NCI-H128 (cell line): Measurements from ENCODE around the gene RAB23.
A peak's percentile ranks its signal among the peaks of the same experiment; 100 is the strongest.

Experiments
- DNase-seq: peaks from one replicate; lab custom pipeline; 2025; ENCODE audit not compliant: unreplicated experiment; lab: John Stamatoyannopoulos, UW

RAB23 gene

DNA sequence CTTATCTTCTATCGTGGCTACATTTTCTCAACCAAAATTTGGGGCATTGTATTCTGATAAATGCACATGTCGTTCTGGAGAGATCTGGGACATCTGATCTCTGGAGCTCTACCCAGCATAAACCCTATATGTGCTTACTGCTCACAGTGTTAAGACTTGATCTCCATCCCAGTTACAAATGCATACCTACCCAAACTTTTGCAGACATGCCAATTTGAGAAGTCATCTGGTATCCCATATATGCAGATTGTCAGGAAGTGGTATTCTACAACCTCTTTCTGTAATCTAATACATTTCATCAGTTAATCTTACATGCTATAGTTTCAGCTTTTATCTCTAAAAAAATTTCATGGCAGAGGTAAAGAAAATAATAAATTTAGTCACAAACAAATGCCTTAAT, 38.8 kb downstream of the RAB23 start:
- DNase-seq, result no peak

DNA sequence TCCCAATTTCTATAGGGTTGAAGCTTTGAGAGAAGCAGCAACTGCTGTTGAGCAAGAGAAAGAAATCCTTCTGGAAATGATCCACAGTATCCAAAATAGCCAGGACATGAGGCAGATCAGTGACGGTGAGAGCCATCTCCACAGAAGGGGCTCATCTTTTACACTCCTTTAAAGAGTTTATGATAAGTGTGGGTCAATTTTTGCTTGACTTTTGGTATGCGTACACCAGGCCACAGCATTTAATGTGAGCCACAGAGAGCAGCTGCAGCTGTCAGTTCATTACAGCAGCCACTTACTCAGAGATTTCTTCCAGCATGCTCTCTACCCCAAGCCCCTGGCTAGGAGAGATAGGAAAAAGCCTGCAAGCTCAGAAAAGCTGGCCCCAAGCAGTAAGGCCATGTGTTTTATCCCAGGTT, 40.1 kb downstream of the RAB23 start:
- no peak for DNase-seq

GRCh38 chr6:57180596-57180995, 41.5 kb downstream of the RAB23 start:
- DNase-seq, result no peak

- DNase-seq, result no peak
Observed at GRCh38 chr6:57177545-57178265, 44.4 kb downstream of the RAB23 start.

GRCh38 chr6:57174511-57174907, 47.6 kb downstream of the RAB23 start:
- DNase-seq, result no peak

DNA sequence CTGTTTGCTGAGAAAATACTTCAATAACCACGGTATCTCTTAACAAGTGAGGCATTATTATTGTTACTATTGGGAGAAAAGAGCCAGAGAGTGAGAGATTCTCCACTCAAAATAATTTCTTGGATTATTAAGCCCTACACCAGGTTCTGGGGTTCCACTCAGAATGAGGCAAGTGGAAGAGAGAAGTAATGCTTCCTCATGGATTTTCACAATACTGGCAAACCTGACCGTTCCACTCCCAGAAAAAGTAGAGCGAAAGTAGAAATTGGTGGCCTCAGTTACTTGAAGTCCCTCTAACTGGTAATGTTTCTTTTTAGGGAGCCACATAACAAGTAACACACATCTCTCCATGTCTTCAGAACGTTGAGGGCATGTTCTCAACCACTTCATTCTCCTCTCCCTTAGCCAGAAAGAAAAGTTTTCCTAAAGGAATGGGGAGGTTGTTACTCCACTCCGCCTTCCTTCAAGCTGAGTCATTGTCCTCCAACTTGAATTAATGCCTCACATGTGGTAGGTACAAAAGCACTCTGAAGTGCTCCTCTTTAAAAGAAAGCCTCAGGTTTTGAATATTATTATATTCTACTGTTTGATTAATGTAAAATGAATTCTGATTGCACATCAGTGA, 48.1 kb downstream of the RAB23 start:
- no peak for DNase-seq

DNA sequence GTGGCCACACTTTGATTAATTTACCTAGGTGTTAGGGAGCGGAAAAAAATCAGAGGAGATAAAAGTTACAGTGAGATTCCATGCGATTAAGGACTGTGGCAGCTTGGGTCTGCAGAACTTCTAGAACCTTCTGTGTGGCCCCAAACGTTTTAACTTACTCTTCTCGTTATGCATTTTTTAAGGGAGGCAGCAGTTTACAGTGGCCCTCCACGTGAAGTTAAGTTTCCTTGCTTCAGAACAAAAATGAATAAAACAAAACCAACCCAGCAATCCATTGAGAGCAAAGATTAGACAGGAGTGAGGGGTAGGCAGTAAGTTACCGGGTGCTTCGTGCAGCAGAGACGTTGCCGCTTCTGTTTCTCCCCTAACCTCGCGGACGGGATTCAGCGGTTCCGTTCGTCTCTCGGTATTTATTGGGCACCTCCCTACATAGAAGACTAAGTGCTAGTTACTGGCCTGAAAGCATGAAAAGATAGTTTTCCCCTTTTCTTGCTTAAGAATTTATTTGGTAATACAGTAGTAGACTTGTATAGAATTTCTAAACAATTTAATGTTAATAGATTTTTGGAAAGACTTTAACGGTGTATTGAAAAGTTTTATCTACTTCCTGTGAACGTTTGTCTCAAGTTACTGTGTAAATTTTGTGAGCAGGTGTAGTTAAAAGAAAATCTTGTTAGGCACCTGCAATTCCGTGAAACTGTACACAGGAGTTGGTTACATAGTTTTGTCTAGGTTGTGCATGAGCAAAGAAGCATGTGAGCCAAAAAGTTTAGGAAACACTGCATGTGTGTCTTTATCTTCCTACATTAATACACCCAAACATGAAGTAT, 48.8 kb downstream of the RAB23 start:
- no peak for DNase-seq

GRCh38 chr6:57172136-57173055, 49.7 kb downstream of the RAB23 start, which contains the start of gene BAG2:
TSS of gene BAG2 (plus strand) at chr6:57172326. CDS start at chr6:57172698, 372 bp downstream.
- DNase-seq, result peak; percentile 61

DNA sequence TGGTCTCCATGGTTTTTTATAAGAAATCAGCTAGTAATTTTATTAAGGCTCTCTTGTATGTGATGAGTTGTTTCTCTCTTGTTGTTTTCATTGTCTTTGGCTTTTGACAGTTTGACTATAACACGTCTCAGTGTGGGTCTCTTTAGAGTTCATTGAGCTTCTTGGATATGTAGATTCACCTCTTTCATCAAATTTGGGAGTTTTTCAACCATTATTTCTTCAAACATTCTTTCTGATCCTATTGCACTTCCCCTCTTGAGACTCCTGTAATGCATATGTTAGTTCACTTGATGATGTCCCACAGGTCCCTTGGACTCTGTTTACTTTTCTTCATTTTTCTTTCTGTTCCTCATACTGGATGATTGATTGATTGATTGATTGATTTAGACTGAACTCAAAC, 57.0 kb downstream of the RAB23 start:
- no peak for DNase-seq

GRCh38 chr6:57163956-57164355, 58.2 kb downstream of the RAB23 start:
- DNase-seq, result no peak

- no peak for DNase-seq
Observed at GRCh38 chr6:57162516-57162915, 59.6 kb downstream of the RAB23 start.

- no peak for DNase-seq
Observed at GRCh38 chr6:57162028-57162427, 60.1 kb downstream of the RAB23 start.

GRCh38 chr6:57159127-57159526, 63.0 kb downstream of the RAB23 start:
- no peak for DNase-seq

DNA sequence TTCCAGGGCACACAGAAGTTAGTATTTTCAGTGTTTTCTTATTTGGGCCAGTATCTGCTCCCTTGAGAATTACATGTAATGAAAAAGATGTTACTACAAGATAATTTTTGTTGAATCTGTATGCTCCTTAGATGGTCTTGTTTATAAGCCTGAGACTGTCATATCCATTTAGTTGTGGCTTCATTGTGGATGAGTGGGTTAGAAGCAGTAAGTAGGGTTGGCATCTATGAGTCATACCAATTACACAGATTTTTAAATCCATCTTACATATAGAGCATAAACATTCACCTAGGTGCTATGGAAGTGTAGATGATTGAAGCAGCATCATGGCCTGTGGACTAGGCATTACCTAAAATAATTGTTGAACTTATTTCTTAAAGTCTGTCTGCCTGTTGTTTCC, 63.4 kb downstream of the RAB23 start:
- no peak for DNase-seq

DNA sequence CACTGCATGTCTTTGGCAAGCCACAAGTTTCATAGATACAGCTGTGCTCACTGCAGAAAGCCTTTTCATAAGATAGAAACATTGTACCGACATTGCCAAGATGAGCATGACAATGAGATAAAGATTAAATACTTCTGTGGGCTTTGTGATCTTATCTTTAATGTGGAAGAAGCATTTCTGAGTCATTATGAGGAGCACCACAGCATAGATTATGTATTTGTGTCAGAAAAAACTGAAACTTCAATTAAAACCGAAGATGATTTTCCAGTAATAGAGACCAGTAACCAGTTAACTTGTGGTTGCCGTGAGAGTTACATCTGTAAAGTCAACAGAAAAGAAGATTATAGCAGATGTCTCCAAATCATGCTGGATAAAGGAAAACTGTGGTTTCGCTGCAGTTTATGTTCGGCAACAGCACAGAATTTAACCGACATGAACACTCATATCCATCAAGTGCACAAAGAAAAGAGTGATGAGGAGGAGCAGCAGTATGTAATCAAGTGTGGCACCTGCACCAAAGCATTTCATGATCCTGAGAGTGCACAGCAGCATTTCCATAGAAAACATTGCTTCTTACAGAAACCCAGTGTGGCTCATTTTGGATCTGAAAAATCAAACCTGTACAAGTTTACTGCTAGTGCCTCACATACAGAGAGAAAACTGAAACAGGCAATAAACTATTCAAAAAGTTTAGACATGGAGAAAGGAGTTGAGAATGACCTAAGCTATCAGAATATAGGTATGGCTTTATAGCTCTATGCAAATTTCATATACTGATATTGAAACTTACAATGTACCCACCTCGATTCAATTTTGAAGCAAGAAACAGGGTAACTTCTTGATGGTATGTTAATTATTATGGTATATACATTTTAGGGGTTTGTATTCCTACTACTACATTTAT, 73.9 kb downstream of the RAB23 start:
- DNase-seq, result no peak

- DNase-seq, result no peak
Observed at GRCh38 chr6:57147401-57147800, 74.7 kb downstream of the RAB23 start.

- DNase-seq, result no peak
Observed at GRCh38 chr6:57143690-57144089, 78.4 kb downstream of the RAB23 start.

- DNase-seq, result no peak
Observed at GRCh38 chr6:57142178-57142525, 80.0 kb downstream of the RAB23 start.

- DNase-seq, result no peak
Observed at GRCh38 chr6:57141451-57142177, 80.5 kb downstream of the RAB23 start.
